Measurements from ENCODE around the gene ANAPC4.
"Not testable (repeated sequence)": the region's sequence is repeated elsewhere in the genome, so short reads cannot be mapped to it uniquely, and the experiment has no call there.

Gene ANAPC4, protein sequence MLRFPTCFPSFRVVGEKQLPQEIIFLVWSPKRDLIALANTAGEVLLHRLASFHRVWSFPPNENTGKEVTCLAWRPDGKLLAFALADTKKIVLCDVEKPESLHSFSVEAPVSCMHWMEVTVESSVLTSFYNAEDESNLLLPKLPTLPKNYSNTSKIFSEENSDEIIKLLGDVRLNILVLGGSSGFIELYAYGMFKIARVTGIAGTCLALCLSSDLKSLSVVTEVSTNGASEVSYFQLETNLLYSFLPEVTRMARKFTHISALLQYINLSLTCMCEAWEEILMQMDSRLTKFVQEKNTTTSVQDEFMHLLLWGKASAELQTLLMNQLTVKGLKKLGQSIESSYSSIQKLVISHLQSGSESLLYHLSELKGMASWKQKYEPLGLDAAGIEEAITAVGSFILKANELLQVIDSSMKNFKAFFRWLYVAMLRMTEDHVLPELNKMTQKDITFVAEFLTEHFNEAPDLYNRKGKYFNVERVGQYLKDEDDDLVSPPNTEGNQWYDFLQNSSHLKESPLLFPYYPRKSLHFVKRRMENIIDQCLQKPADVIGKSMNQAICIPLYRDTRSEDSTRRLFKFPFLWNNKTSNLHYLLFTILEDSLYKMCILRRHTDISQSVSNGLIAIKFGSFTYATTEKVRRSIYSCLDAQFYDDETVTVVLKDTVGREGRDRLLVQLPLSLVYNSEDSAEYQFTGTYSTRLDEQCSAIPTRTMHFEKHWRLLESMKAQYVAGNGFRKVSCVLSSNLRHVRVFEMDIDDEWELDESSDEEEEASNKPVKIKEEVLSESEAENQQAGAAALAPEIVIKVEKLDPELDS
- total RNA-seq, result 57.3 to 60.5 (median 57.6) reads per million in 3 donors

- peak within 1 kb of the TSS; percentile 91 for H3K4me3 ChIP-seq (ENCODE audit: insufficient read depth, low read depth, low read length, poor library complexity, severe bottlenecking)
- peak; percentile 95 to 97 (median 96) for DNase-seq
- no peaks in the 10 kb centered on the region for H3K27me3 ChIP-seq (replicated peaks; ENCODE audit: control insufficient read depth, insufficient read depth, low read length, poor library complexity, severe bottlenecking)
- no peaks in the 10 kb centered on the region for H3K36me3 ChIP-seq (ENCODE audit: control insufficient read depth, insufficient read depth, low read length)
- no peaks in the 10 kb centered on the region for H3K9me3 ChIP-seq (ENCODE audit: control insufficient read depth, low read length)
- peak within 1 kb of the TSS; percentile 56 for H3K27ac ChIP-seq (ENCODE audit: insufficient read depth, low read length, poor library complexity, severe bottlenecking)
- H3K4me1 ChIP-seq (ENCODE audit: control insufficient read depth, insufficient read depth, low read length, poor library complexity, severe bottlenecking), result peaks cover 7% of the 10 kb centered on the region
These were observed at the start of gene ANAPC4 for GRCh38 chr4:25376754-25377571. TSS of gene ANAPC4 (plus strand) at chr4:25377263. CDS start at chr4:25377428, 165 bp downstream.

- not testable (repeated sequence) for H3K4me1 ChIP-seq (ENCODE audit: control insufficient read depth, insufficient read depth, low read length, poor library complexity, severe bottlenecking); H3K27me3 ChIP-seq (replicated peaks; ENCODE audit: control insufficient read depth, insufficient read depth, low read length, poor library complexity, severe bottlenecking); DNase-seq; H3K4me3 ChIP-seq (ENCODE audit: insufficient read depth, low read depth, low read length, poor library complexity, severe bottlenecking); H3K36me3 ChIP-seq (ENCODE audit: control insufficient read depth, insufficient read depth, low read length); H3K9me3 ChIP-seq (ENCODE audit: control insufficient read depth, low read length); H3K27ac ChIP-seq (ENCODE audit: insufficient read depth, low read length, poor library complexity, severe bottlenecking)
These were observed 48.6 kb upstream of the ANAPC4 start for GRCh38 chr4:25328463-25328862.

- peaks cover 4% of the 10 kb centered on the region for H3K4me1 ChIP-seq (ENCODE audit: control insufficient read depth, insufficient read depth, low read length, poor library complexity, severe bottlenecking)
- H3K4me3 ChIP-seq (ENCODE audit: insufficient read depth, low read depth, low read length, poor library complexity, severe bottlenecking), result no peak overlapping the region
- no peaks in the 10 kb centered on the region for H3K36me3 ChIP-seq (ENCODE audit: control insufficient read depth, insufficient read depth, low read length)
- DNase-seq, result no peak
- H3K27ac ChIP-seq (ENCODE audit: insufficient read depth, low read length, poor library complexity, severe bottlenecking), result no peak overlapping the region
- H3K9me3 ChIP-seq (ENCODE audit: control insufficient read depth, low read length), result no peaks in the 10 kb centered on the region
- H3K27me3 ChIP-seq (replicated peaks; ENCODE audit: control insufficient read depth, insufficient read depth, low read length, poor library complexity, severe bottlenecking), result no peaks in the 10 kb centered on the region
These were observed 46.7 kb upstream of the ANAPC4 start for GRCh38 chr4:25330335-25330734.

- H3K27ac ChIP-seq (ENCODE audit: insufficient read depth, low read length, poor library complexity, severe bottlenecking), result peak overlapping the region; percentile 29
- no peaks in the 10 kb centered on the region for H3K36me3 ChIP-seq (ENCODE audit: control insufficient read depth, insufficient read depth, low read length)
- H3K4me1 ChIP-seq (ENCODE audit: control insufficient read depth, insufficient read depth, low read length, poor library complexity, severe bottlenecking), result peaks cover 4% of the 10 kb centered on the region
- no peak for DNase-seq
- H3K27me3 ChIP-seq (replicated peaks; ENCODE audit: control insufficient read depth, insufficient read depth, low read length, poor library complexity, severe bottlenecking), result no peaks in the 10 kb centered on the region
- H3K9me3 ChIP-seq (ENCODE audit: control insufficient read depth, low read length), result no peaks in the 10 kb centered on the region
- peak overlapping the region; percentile 53 for H3K4me3 ChIP-seq (ENCODE audit: insufficient read depth, low read depth, low read length, poor library complexity, severe bottlenecking)
These were observed 45.9 kb upstream of the ANAPC4 start for GRCh38 chr4:25330905-25331808.

DNA sequence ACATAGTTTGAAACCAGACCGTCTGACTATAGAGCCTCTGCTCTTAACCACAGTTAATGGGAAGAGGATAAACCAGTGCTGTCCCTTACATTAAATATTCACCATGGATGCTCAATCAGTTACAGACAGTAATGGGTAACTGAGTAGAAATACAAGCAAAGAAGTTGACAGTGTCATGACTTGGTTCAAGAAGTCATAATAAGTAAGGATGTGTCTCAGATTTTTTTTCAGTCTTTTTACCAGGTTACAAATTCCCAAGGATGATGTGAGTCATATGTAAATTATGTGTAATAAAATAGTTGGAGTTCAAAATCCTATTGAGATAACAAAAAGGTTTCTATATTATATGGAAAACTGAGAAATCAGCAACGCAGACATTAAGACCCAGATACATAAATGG lies 33.4 kb upstream of the ANAPC4 start:
- Histone ChIP-seq H3K36me3 (ENCODE audit: control insufficient read depth, insufficient read depth, low read length) (peaks cover 12% of the 10 kb centered on the region), H3K4me3 (ENCODE audit: insufficient read depth, low read depth, low read length, poor library complexity, severe bottlenecking) (no peak overlapping the region), H3K9me3 (ENCODE audit: control insufficient read depth, low read length) (no peaks in the 10 kb centered on the region), H3K27me3 (replicated peaks; ENCODE audit: control insufficient read depth, insufficient read depth, low read length, poor library complexity, severe bottlenecking) (no peaks in the 10 kb centered on the region), H3K4me1 (ENCODE audit: control insufficient read depth, insufficient read depth, low read length, poor library complexity, severe bottlenecking) (no peaks in the 10 kb centered on the region), H3K27ac (ENCODE audit: insufficient read depth, low read length, poor library complexity, severe bottlenecking) (no peak overlapping the region)
- DNase-seq, result no peak

DNA sequence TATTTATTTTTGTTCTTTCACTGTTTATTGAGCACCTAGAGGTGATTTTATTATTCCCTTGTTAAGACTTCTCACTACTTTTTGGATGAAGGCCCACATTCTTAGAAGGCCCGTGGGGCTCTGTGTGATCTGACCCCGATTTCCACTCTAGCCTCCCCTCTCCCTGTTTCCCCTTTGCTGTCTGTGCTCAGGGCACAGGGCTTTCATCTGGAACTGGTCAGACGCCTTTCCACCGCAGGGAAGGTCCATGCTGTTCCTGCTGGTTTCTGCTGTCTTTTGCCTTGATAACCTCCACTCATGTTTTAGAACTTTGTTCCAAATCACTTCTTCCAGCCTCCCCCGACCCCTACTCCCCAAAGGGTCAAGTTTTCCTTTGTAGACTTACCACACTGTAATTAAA lies 31.3 kb upstream of the ANAPC4 start:
- Histone ChIP-seq H3K36me3 (ENCODE audit: control insufficient read depth, insufficient read depth, low read length) (peaks cover 7% of the 10 kb centered on the region), H3K9me3 (ENCODE audit: control insufficient read depth, low read length) (no peaks in the 10 kb centered on the region), H3K4me1 (ENCODE audit: control insufficient read depth, insufficient read depth, low read length, poor library complexity, severe bottlenecking) (no peaks in the 10 kb centered on the region), H3K4me3 (ENCODE audit: insufficient read depth, low read depth, low read length, poor library complexity, severe bottlenecking) (no peak overlapping the region), H3K27ac (ENCODE audit: insufficient read depth, low read length, poor library complexity, severe bottlenecking) (no peak overlapping the region), H3K27me3 (replicated peaks; ENCODE audit: control insufficient read depth, insufficient read depth, low read length, poor library complexity, severe bottlenecking) (no peaks in the 10 kb centered on the region)
- DNase-seq, result no peak

DNA sequence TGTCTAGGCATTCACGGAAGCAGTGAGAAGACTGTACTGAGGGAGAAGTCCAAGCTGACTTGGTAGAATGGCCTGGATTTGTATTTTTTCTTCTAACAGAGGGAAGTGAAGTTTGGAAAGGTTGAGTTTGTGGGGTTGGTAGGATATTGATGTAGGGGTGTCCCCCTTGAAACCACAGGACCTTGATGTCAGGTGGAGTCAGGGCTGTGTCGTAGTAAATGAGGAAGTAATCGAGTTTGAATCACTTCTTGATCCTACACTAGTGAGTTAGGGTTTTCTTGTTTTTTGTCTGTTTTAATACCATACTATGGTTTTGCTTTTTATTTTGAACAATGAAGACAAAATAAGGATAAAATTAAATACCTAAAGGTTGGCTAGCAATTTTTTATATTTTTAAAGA lies 30.1 kb upstream of the ANAPC4 start:
- H3K27ac ChIP-seq (ENCODE audit: insufficient read depth, low read length, poor library complexity, severe bottlenecking), result no peak overlapping the region
- no peak overlapping the region for H3K4me3 ChIP-seq (ENCODE audit: insufficient read depth, low read depth, low read length, poor library complexity, severe bottlenecking)

DNA sequence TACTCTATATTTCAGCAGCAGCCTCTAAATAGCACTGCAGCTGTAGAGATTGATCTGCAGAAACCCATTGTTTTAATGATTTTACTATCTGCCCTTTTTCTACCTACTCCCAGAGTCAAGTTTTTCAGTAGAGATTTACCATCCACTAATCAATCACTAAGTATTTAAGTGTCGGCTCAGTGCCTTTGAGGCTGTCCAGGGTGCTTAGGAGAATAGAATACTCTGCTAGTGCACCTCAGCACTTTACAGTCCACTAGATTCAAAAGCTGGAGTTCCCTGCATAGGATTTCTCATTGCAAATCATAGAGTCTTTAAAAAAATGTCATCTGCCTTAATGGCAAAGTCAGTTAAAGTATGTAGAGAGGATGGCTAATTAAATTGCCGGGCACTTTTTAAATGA lies 29.6 kb upstream of the ANAPC4 start:
- DNase-seq, result no peak
- H3K36me3 ChIP-seq (ENCODE audit: control insufficient read depth, insufficient read depth, low read length), result no peaks in the 10 kb centered on the region
- H3K4me1 ChIP-seq (ENCODE audit: control insufficient read depth, insufficient read depth, low read length, poor library complexity, severe bottlenecking), result no peaks in the 10 kb centered on the region
- no peaks in the 10 kb centered on the region for H3K27me3 ChIP-seq (replicated peaks; ENCODE audit: control insufficient read depth, insufficient read depth, low read length, poor library complexity, severe bottlenecking)
- H3K9me3 ChIP-seq (ENCODE audit: control insufficient read depth, low read length), result no peaks in the 10 kb centered on the region
- no peak overlapping the region for H3K4me3 ChIP-seq (ENCODE audit: insufficient read depth, low read depth, low read length, poor library complexity, severe bottlenecking)
- no peak overlapping the region for H3K27ac ChIP-seq (ENCODE audit: insufficient read depth, low read length, poor library complexity, severe bottlenecking)

More for the DNA sequence above, 30.1 kb upstream of the ANAPC4 start:
- Histone ChIP-seq H3K36me3 (ENCODE audit: control insufficient read depth, insufficient read depth, low read length) (no peaks in the 10 kb centered on the region), H3K9me3 (ENCODE audit: control insufficient read depth, low read length) (no peaks in the 10 kb centered on the region), H3K4me1 (ENCODE audit: control insufficient read depth, insufficient read depth, low read length, poor library complexity, severe bottlenecking) (no peaks in the 10 kb centered on the region), H3K27me3 (replicated peaks; ENCODE audit: control insufficient read depth, insufficient read depth, low read length, poor library complexity, severe bottlenecking) (no peaks in the 10 kb centered on the region)
- no peak for DNase-seq

- Histone ChIP-seq H3K27ac (ENCODE audit: insufficient read depth, low read length, poor library complexity, severe bottlenecking) (no peak overlapping the region), H3K36me3 (ENCODE audit: control insufficient read depth, insufficient read depth, low read length) (no peaks in the 10 kb centered on the region), H3K9me3 (ENCODE audit: control insufficient read depth, low read length) (no peaks in the 10 kb centered on the region), H3K27me3 (replicated peaks; ENCODE audit: control insufficient read depth, insufficient read depth, low read length, poor library complexity, severe bottlenecking) (no peaks in the 10 kb centered on the region), H3K4me1 (ENCODE audit: control insufficient read depth, insufficient read depth, low read length, poor library complexity, severe bottlenecking) (no peaks in the 10 kb centered on the region), H3K4me3 (ENCODE audit: insufficient read depth, low read depth, low read length, poor library complexity, severe bottlenecking) (no peak overlapping the region)
- no peak for DNase-seq
These were observed 29.1 kb upstream of the ANAPC4 start for GRCh38 chr4:25347971-25348370.

All from effector memory CD4-positive, alpha-beta T cell (primary cell).